RKO (cell line): ENCODE results near the gene HELZ.
A peak's percentile ranks its signal among the peaks of the same experiment; 100 is the strongest.
"Not testable (repeated sequence)": the region's sequence is repeated elsewhere in the genome, so short reads cannot be mapped to it uniquely, and the experiment has no call there.

ENCODE experiments used
- DNase-seq: peaks from one replicate; pipeline ENCODE4 v3.0.0-alpha.2; 2016; ENCODE audit warnings: low spot score

HELZ gene

GRCh38 chr17:67262435-67263117 lies 17.6 kb upstream of the HELZ start:
- no peak for DNase-seq

GRCh38 chr17:67260170-67260987 lies 15.4 kb upstream of the HELZ start:
- no peak for DNase-seq

GRCh38 chr17:67258821-67259468 lies 13.9 kb upstream of the HELZ start:
- no peak for DNase-seq

- no peak for DNase-seq
Observed at GRCh38 chr17:67256075-67256732, 11.2 kb upstream of the HELZ start.

GRCh38 chr17:67253384-67253783 lies 8.4 kb upstream of the HELZ start:
- no peak for DNase-seq

GRCh38 chr17:67251586-67251985 lies 6.6 kb upstream of the HELZ start:
- DNase-seq, result not testable (repeated sequence)

GRCh38 chr17:67248291-67248690 lies 3.3 kb upstream of the HELZ start:
- no peak for DNase-seq

- no peak for DNase-seq
Observed at GRCh38 chr17:67247416-67247900, 2.5 kb upstream of the HELZ start.

- DNase-seq, result peak; percentile 70
Observed at GRCh38 chr17:67246653-67247415, 1.8 kb upstream of the HELZ start.

- no peak for DNase-seq
Observed at GRCh38 chr17:67246403-67246652, 1.3 kb upstream of the HELZ start.

GRCh38 chr17:67245694-67246402 lies 852 bp upstream of the HELZ start:
- DNase-seq, result no peak

- no peak for DNase-seq
Observed at GRCh38 chr17:67244431-67245072, 444 bp downstream of the HELZ start.

- DNase-seq, result no peak
Observed at GRCh38 chr17:67243284-67243683, 1.7 kb downstream of the HELZ start.

GRCh38 chr17:67241719-67242341 lies 3.2 kb downstream of the HELZ start:
- no peak for DNase-seq

GRCh38 chr17:67239597-67239996 lies 5.4 kb downstream of the HELZ start:
- no peak for DNase-seq

GRCh38 chr17:67238991-67239390 lies 6.0 kb downstream of the HELZ start:
- no peak for DNase-seq

GRCh38 chr17:67232441-67232840 lies 12.6 kb downstream of the HELZ start:
- no peak for DNase-seq

- no peak for DNase-seq
Observed at GRCh38 chr17:67229109-67229955, 15.7 kb downstream of the HELZ start.

GRCh38 chr17:67227488-67227887 lies 17.5 kb downstream of the HELZ start:
- DNase-seq, result no peak
